Stimulated activated CD4-positive, alpha-beta T cell treated with anti-CD3 and anti-CD28 coated beads, Interleukin-1b, Interleukin-23, amount 100 ng/mL, for 24 hours (primary cell): ENCODE results near the gene RPL15.
A peak's percentile ranks its signal among the peaks of the same experiment; 100 is the strongest.

Source experiments
- DNase-seq, 4 experiments: peaks; one replicate each; pipeline ENCODE4 v3.0.0-alpha.2; 2020; ENCODE audit warnings: low read depth in 4 of 4, low spot score in 1 of 4

RPL15 gene

DNA sequence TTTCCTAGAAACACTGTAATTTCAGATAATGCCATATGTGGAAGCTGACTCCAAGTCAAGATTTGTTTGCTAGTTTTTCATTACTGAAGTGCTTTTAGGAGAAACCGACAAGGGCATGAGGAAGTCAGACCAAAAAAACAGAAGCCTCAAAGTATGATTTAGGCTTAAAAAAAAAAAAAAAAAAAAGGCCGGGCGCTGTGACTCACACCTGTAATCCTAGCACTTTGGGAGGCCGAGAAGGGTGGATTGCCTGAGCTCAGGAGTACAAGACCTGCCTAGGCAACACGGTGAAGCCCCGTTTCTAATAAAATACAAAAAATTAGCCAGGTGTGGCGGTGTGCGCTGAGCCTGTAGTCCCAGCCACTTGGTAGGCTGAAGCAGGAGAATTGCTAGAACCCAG is 11.6 kb downstream of the RPL15 start:
- DNase-seq = no peak

- no peak for DNase-seq
These were observed 14.7 kb downstream of the RPL15 start for GRCh38 chr3:23931597-23931996.

DNA sequence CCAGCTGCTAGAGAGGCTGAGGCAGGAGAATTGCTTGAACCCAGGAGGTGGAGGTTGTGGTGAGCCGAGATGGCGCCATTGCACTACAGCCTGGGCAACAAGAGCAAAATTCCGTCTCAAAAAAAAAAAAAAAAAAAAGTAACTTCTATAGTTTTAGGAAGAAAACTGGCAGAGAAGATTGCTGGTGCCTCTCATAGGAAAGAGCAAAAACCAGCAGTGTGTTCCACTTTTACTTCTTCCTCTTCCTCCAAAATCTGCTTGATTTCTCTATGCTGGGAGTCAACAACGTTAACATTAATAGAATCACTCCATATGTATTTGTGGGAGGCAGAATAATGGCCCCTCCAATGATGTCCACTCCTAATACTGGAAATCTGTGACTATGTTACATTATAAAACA is 15.6 kb downstream of the RPL15 start:
- no peak for DNase-seq

DNA sequence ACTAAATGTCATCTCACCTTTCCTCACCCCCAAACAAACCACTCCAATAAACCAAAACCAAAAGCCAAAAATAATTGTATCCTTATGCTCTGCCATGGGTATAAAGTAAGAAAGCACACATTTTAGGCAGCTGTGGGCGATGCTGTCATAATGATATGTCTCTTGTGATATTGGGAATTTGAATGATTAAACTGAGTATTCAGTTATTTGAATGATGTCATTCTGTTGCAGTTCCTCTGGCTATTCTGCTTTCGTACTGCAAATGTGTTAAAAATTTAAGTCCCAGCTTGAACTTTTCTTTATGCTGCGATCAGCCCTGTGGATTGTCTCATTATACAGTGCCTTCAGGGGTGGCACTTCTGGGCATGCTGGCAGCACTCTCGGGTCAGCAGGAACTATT is 17.3 kb downstream of the RPL15 start:
- DNase-seq = no peak

DNA sequence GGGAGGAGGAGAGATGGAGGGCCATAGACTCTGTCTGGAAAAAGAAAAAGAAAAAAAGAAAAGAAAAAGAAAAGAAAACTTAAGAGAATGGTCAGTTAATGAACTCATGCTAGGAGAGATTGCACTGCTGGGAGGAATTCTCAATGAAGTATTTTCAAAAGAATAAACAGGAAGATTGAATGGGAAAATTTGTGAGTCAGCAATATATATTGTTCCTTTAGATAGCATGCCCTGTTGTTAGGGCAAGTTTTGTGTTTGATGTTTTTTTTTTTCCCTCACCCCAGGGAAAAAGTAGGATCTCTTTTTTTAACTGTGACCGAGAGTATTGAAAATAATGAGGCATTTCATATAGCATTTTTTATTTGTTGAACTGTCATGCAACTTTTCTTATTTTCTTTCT is 20.4 kb downstream of the RPL15 start:
- no peak for DNase-seq

- no peak for DNase-seq
These were observed 21.8 kb downstream of the RPL15 start for GRCh38 chr3:23938688-23939087.

GRCh38 chr3:23940775-23941174 is 23.8 kb downstream of the RPL15 start:
- DNase-seq = no peak

GRCh38 chr3:23941440-23941839 is 24.5 kb downstream of the RPL15 start:
- no peak for DNase-seq

DNA sequence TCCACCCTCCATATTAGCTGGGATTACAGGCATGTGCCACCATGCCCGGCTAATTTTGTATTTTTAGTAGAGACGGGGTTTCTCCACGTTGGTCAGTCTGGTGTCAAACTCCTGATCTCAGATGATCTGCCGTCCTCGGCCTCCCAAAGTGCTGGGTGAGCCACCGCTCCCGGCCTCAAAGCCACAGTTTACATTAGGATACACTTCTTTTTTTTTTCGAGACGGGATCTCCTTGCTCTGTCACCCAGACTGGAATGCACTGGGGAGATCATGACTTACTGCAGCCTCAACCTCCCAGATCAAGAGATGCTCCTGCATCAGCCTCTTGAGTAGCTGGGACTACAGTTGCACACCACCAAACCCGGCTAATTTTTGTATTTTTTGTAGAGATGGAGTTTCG is 25.6 kb downstream of the RPL15 start:
- DNase-seq = no peak

- DNase-seq = no peak
These were observed 27.3 kb downstream of the RPL15 start for GRCh38 chr3:23944007-23944783.

GRCh38 chr3:23944861-23945662 is 28.1 kb downstream of the RPL15 start, which contains the start of gene NR1D2:
NR1D2 (plus strand) TSS chr3:23945286; CDS start chr3:23945579, 293 bp downstream.
- peak; percentile 38 to 72 (median 54) for DNase-seq

GRCh38 chr3:23945663-23945912 is 28.7 kb downstream of the RPL15 start:
- no peak for DNase-seq

GRCh38 chr3:23945913-23946687 is 29.2 kb downstream of the RPL15 start:
- peak; percentile 89 to 98 (median 94) for DNase-seq

GRCh38 chr3:23948761-23949160 is 31.8 kb downstream of the RPL15 start:
- no peak for DNase-seq

- no peak for DNase-seq
These were observed 32.9 kb downstream of the RPL15 start for GRCh38 chr3:23949784-23950183.

DNA sequence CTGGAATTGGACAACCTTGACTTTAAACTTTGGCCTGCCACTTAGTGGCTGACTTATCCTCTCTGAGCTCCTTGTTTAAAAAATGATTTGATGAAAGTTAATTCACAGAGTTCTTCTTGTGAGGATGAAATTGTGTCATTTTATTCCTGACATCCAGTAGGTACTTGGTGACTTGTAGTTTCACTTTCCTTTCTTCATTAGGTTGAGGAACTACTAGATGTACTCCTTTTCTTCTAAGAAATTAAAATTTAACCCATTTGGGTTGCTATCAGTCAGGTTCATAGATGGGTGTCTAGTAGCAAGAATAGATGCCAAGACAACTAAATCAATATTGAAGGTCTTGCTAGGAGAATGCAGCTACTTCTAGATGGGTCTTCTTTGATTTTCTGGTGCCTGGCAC is 33.4 kb downstream of the RPL15 start:
- DNase-seq = no peak

- DNase-seq = no peak
These were observed 35.7 kb downstream of the RPL15 start for GRCh38 chr3:23952646-23953045.

DNA sequence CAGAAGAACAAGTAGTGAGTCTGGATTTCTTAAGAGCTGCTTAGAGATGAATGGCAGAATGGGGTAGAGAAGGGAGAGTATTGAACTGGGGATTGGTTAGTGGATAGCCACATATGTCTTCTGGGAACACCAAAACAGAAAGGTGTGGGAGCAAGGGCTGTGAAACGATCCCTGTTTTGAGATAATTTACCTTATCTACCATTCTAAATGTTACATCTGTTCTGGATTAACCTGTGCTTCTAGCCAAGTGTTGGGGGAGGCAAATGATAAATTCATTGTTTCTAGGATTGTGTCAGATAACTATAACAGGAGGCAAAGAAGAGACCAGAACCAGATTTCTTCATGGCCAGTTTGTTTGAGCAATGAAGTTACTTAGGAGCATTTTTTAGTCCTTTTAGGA is 36.6 kb downstream of the RPL15 start:
- DNase-seq = no peak

DNA sequence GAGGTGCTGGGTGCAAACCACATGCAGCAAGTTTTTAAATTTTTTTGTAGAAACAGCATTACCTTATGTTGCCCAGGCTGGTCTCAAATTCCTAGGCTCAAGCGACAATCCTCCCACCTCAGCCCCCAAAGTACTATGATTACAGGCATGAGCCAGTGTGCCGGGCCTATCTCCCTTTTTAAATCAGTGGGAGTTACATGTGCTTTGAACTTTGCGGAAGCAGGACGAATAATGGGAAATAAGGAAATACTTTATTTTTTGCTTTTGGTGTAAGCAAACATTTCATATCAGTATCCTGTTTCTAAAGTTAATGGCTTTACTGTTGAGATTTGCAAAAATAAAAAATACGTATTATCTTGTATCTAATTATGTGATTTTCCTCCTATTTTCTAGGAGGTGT is 37.2 kb downstream of the RPL15 start:
- DNase-seq = no peak

- DNase-seq = no peak
These were observed 39.8 kb downstream of the RPL15 start for GRCh38 chr3:23956701-23957100.

DNA sequence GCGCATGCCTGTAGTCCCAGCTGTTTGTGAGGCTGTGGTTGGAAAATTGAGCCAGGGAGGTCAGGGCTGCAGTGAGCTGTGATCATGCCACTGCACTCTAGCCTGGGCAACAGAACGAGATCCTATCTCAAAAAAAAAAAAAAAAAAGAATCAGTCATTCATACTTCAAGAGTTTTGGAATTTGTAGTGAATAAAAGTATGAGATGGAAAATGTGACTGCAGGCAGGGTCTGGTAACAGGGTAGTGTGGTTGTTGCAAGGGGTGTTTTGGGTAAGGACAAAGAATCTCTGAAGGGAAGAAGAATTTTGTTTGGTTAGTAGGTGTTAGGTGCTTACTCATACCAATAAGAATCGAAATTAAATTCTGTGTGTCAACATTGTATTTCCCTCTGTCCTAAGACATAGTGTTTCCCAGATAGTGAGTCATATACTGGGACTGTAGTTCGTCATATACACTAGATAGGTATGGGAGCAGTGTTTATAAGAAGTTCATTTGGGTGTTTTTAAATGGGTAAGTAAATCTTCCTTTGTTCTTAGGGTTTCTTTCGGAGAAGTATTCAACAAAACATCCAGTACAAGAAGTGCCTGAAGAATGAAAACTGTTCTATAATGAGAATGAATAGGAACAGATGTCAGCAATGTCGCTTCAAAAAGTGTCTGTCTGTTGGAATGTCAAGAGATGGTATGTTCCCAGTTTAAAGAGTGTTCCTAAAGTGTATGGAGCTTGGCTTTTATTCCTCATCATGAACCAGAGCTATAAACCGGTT is 42.4 kb downstream of the RPL15 start:
- DNase-seq = no peak
